Natural killer cell (primary cell): ENCODE measurements around the gene CHN2. TPM values are rescaled to one million over a fixed set of nuclear protein-coding genes. Genes with fewer than 3 reads are reported as not detected.

ENCODE experiments used
- ATAC-seq, 3 donors: fragments of 150-1000 bp in 2 of 3; fragments of 200-7000 bp in 1 of 3; cut with Tn5 transposase; 1 replicate in 1 of 3; 2 replicates in 2 of 3; pipeline ENCODE4 v1.10.0; 2021; ENCODE audit warnings: mild to moderate bottlenecking in 2 of 3, moderate library complexity in 2 of 3
- DNase-seq, 2 donors: peaks; one replicate each; pipeline versions ENCODE4 v3.0.0 to v3.0.0-alpha.2; 2013 to 2021; ENCODE audit warnings: mixed read lengths in 1 of 2
- H3K27ac ChIP-seq: one replicate; pipeline ENCODE4 v1.5.1; 2013; ENCODE audit warnings: mild to moderate bottlenecking, low read length
- H3K27me3 ChIP-seq: one replicate; pipeline ENCODE4 v1.6.1; 2013; ENCODE audit warnings: low read length; ENCODE audit not compliant: control insufficient read depth, insufficient read depth
- H3K36me3 ChIP-seq: one replicate; pipeline ENCODE4 v1.6.1; 2013; ENCODE audit warnings: low read length; ENCODE audit not compliant: control insufficient read depth, insufficient read depth
- H3K4me1 ChIP-seq: one replicate; pipeline ENCODE4 v1.6.1; 2013; ENCODE audit warnings: low read length; ENCODE audit not compliant: control insufficient read depth, insufficient read depth
- H3K4me3 ChIP-seq: one replicate; pipeline ENCODE4 v1.5.1; 2013; ENCODE audit warnings: low read length
- H3K9me3 ChIP-seq: one replicate; pipeline ENCODE4 v1.6.1; 2013; ENCODE audit warnings: low read length; ENCODE audit not compliant: control insufficient read depth, insufficient read depth
- H3K27ac Mint-ChIP-seq, 2 donors: one replicate each; pipeline ENCODE4 v1.8.0; 2022; ENCODE audit warnings: mild to moderate bottlenecking in 2 of 2, mixed read lengths in 2 of 2, moderate library complexity in 1 of 2
- H3K27me3 Mint-ChIP-seq, 2 donors: one replicate each; pipeline ENCODE4 v1.8.0; 2022; ENCODE audit warnings: low read depth in 2 of 2, mixed read lengths in 2 of 2
- H3K36me3 Mint-ChIP-seq: one replicate; pipeline ENCODE4 v1.8.0; 2022; ENCODE audit warnings: mixed read lengths
- H3K4me1 Mint-ChIP-seq, 2 donors: one replicate each; pipeline ENCODE4 v1.8.0; 2022; ENCODE audit warnings: mixed read lengths in 2 of 2
- H3K4me3 Mint-ChIP-seq: one replicate; pipeline ENCODE4 v1.8.0; 2022; ENCODE audit warnings: mild to moderate bottlenecking, moderate library complexity, mixed read lengths
- H3K9me3 Mint-ChIP-seq, 2 donors: one replicate each; pipeline ENCODE4 v1.8.0; 2022; ENCODE audit warnings: mixed read lengths in 2 of 2
- CTCF ChIP-seq: fragments of 200-600 bp; IDR thresholded peaks from one replicate; pipeline ENCODE4 v1.8.0; 2022; ENCODE audit warnings: antibody characterized with exemption
- WGBS: methylation state at CpG from one replicate; pipeline ENCODE4 v1.1.7; 2013; ENCODE audit warnings: missing lambda C conversion rate; ENCODE audit not compliant: insufficient coverage; 5-methylcytosine and 5-hydroxymethylcytosine counted together
- intact Hi-C: fragments of 100-400 bp; cut with micrococcal nuclease; formaldehyde crosslinking; loops from one replicate; pipeline ENCODE4 v1.14.2; 2022
- total RNA-seq, 4 donors: library from RNA; stranded (reverse); fragments of 120-200 nt in 1 of 4; gene quantifications; one replicate each; pipeline versions ENCODE4 v1.2.3 to v1.2.4, GENCODE V29; 2013 to 2022

Gene CHN2
- total RNA-seq, 3 donors from 2014 or later (not counting 1 experiment from before 2014, with no cell fraction given): 23.2 to 40.6 (median 30.2) TPM

- Mint-ChIP-seq H3K9me3 (no peaks in the 10 kb centered on the region), H3K4me1 (peaks cover 6 to 24% of the 10 kb centered on the region in 2 donors), H3K27ac (no peak overlapping the region), H3K4me3 (no peak overlapping the region), H3K36me3 (no peaks in the 10 kb centered on the region), H3K27me3 (no peaks in the 10 kb centered on the region)
- WGBS: 81% methylated on average over 7 of the region's 8 CpGs
- DNase-seq (no peak), ATAC-seq (no peak)
- Histone ChIP-seq H3K4me3 (no peak overlapping the region), H3K27me3 (no peaks in the 10 kb centered on the region), H3K36me3 (no peaks in the 10 kb centered on the region), H3K4me1 (no peaks in the 10 kb centered on the region), H3K27ac (no peak overlapping the region), H3K9me3 (no peaks in the 10 kb centered on the region)
- intact Hi-C loops: no loop called here
- TF ChIP-seq CTCF: no peak
Measured at GRCh38 chr7:29430279-29430949, 235.8 kb downstream of the CHN2 start.

GRCh38 chr7:29431686-29432085 is 237.1 kb downstream of the CHN2 start:
- no peak overlapping the region for H3K27ac Mint-ChIP-seq
- no peaks in the 10 kb centered on the region for H3K27me3 Mint-ChIP-seq

GRCh38 chr7:29432721-29433120 is 238.1 kb downstream of the CHN2 start:
- intact Hi-C loops: no loop called here
- Mint-ChIP-seq H3K9me3 (no peaks in the 10 kb centered on the region), H3K4me1 (peaks cover 6 to 24% of the 10 kb centered on the region in 2 donors), H3K27me3 (no peaks in the 10 kb centered on the region), H3K36me3 (no peaks in the 10 kb centered on the region), H3K27ac (no peak overlapping the region), H3K4me3 (no peak overlapping the region)
- H3K9me3 ChIP-seq: no peaks in the 10 kb centered on the region
- WGBS: 100% methylated on average over 7 of the region's 7 CpGs
- no peaks in the 10 kb centered on the region for H3K4me1 ChIP-seq
- DNase-seq: no peak
- no peaks in the 10 kb centered on the region for H3K36me3 ChIP-seq
- H3K4me3 ChIP-seq: no peak overlapping the region
- ATAC-seq: no peak
- H3K27ac ChIP-seq: no peak overlapping the region
- H3K27me3 ChIP-seq: no peaks in the 10 kb centered on the region
- TF ChIP-seq CTCF: no peak

More at GRCh38 chr7:29431686-29432085, 237.1 kb downstream of the CHN2 start:
- H3K4me3 Mint-ChIP-seq: no peak overlapping the region
- Histone ChIP-seq H3K36me3 (no peaks in the 10 kb centered on the region), H3K27me3 (no peaks in the 10 kb centered on the region), H3K27ac (no peak overlapping the region), H3K4me1 (no peaks in the 10 kb centered on the region), H3K9me3 (no peaks in the 10 kb centered on the region), H3K4me3 (no peak overlapping the region)
- intact Hi-C loops: no loop called here
- peaks cover 6 to 24% of the 10 kb centered on the region in 2 donors for H3K4me1 Mint-ChIP-seq
- WGBS: 93% methylated on average over 3 of the region's 3 CpGs
- H3K36me3 Mint-ChIP-seq: no peaks in the 10 kb centered on the region
- H3K9me3 Mint-ChIP-seq: no peaks in the 10 kb centered on the region
- no peak for DNase-seq
- no peak for TF ChIP-seq CTCF
- ATAC-seq: no peak

- Mint-ChIP-seq H3K4me3 (no peak overlapping the region), H3K9me3 (no peaks in the 10 kb centered on the region), H3K27me3 (no peaks in the 10 kb centered on the region), H3K4me1 (peaks cover 6 to 24% of the 10 kb centered on the region in 2 donors), H3K36me3 (no peaks in the 10 kb centered on the region), H3K27ac (peak overlapping the region; percentile 13 to 16)
- H3K4me1 ChIP-seq: no peaks in the 10 kb centered on the region
- no peak overlapping the region for H3K27ac ChIP-seq
- WGBS: 100% methylated on average over 2 of the region's 2 CpGs
- no peak overlapping the region for H3K4me3 ChIP-seq
- no peaks in the 10 kb centered on the region for H3K36me3 ChIP-seq
- no peaks in the 10 kb centered on the region for H3K9me3 ChIP-seq
- ATAC-seq (no peak), DNase-seq (no peak)
- intact Hi-C loops: no loop called here
- TF ChIP-seq CTCF: no peak
- no peaks in the 10 kb centered on the region for H3K27me3 ChIP-seq
Measured at GRCh38 chr7:29434380-29434768, 239.8 kb downstream of the CHN2 start.
